Subcutaneous adipose tissue (tissue), 4 donors: Measurements from ENCODE around the gene SENP7. TPM values are rescaled to one million over a fixed set of nuclear protein-coding genes. Genes with fewer than 3 reads are reported as not detected.

ENCODE experiments used
- CTCF ChIP-seq: fragments of 450-650 bp; IDR thresholded peaks from one replicate; pipeline ENCODE4 v1.5.1; 2016; ENCODE audit warnings: low read depth, mild to moderate bottlenecking, control low read depth, antibody characterized with exemption, moderate library complexity
- total RNA-seq, 4 donors: library from RNA; depleted of rRNA; stranded (reverse); fragments of >200 nt; gene quantifications; one replicate each; pipeline ENCODE4 v1.1.0, GENCODE V29; 2016

Gene SENP7
- total RNA-seq, 4 donors from 2014 or later: 22.6 to 40.5 (median 29.2) TPM

- TF ChIP-seq CTCF: no peak
Observed at GRCh38 chr3:101512396-101512645, 691 bp downstream of the SENP7 start.

GRCh38 chr3:101509811-101510210, 3.2 kb downstream of the SENP7 start:
- no peak for TF ChIP-seq CTCF

GRCh38 chr3:101509281-101509680, 3.7 kb downstream of the SENP7 start:
- no peak for TF ChIP-seq CTCF

- TF ChIP-seq CTCF: no peak
Observed at GRCh38 chr3:101501783-101502182, 11.2 kb downstream of the SENP7 start.

GRCh38 chr3:101500208-101500607, 12.8 kb downstream of the SENP7 start:
- no peak for TF ChIP-seq CTCF

GRCh38 chr3:101497803-101498202, 15.2 kb downstream of the SENP7 start:
- TF ChIP-seq CTCF: no peak

- TF ChIP-seq CTCF: no peak
Observed at GRCh38 chr3:101495552-101495951, 17.5 kb downstream of the SENP7 start.
